ENCODE results near the gene LRRC74B. TPM values are rescaled to one million over a fixed set of nuclear protein-coding genes. Genes with fewer than 3 reads are reported as not detected.

The LRRC74B gene
- total RNA-seq, 1 donor from 2014 or later: not detected

GRCh38 chr22:21077884-21078508 is 32.2 kb downstream of the LRRC74B start:
- Mint-ChIP-seq H3K36me3 (ENCODE audit: low read depth) (no peaks in the 10 kb centered on the region), H3K27me3 (ENCODE audit: low read depth) (no peaks in the 10 kb centered on the region), H3K9me3 (ENCODE audit: low read depth) (no peaks in the 10 kb centered on the region), H3K4me1 (ENCODE audit: low read depth) (peaks cover 3% of the 10 kb centered on the region), H3K27ac (ENCODE audit: unreplicated experiment) (no peak overlapping the region), H3K4me3 (ENCODE audit: unreplicated experiment) (no peak overlapping the region)
- no peak for TF ChIP-seq CTCF (IDR thresholded peaks at IDR 0.05)
- DNase-seq (ENCODE audit: low spot score): peak; percentile 51

- no peaks in the 10 kb centered on the region for H3K9me3 Mint-ChIP-seq (ENCODE audit: low read depth)
- H3K27me3 Mint-ChIP-seq (ENCODE audit: low read depth): no peaks in the 10 kb centered on the region
- H3K27ac Mint-ChIP-seq (ENCODE audit: unreplicated experiment): no peak overlapping the region
- no peak for TF ChIP-seq CTCF (IDR thresholded peaks at IDR 0.05)
- peaks cover 2% of the 10 kb centered on the region for H3K4me1 Mint-ChIP-seq (ENCODE audit: low read depth)
- H3K36me3 Mint-ChIP-seq (ENCODE audit: low read depth): no peaks in the 10 kb centered on the region
- DNase-seq (ENCODE audit: low spot score): no peak
- H3K4me3 Mint-ChIP-seq (ENCODE audit: unreplicated experiment): no peak overlapping the region
These were observed 33.2 kb downstream of the LRRC74B start for GRCh38 chr22:21078916-21079315.

GRCh38 chr22:21079493-21079892 is 33.7 kb downstream of the LRRC74B start:
- H3K36me3 Mint-ChIP-seq (ENCODE audit: low read depth): no peaks in the 10 kb centered on the region
- no peaks in the 10 kb centered on the region for H3K4me1 Mint-ChIP-seq (ENCODE audit: low read depth)
- no peaks in the 10 kb centered on the region for H3K9me3 Mint-ChIP-seq (ENCODE audit: low read depth)
- no peak for TF ChIP-seq CTCF (IDR thresholded peaks at IDR 0.05)
- H3K4me3 Mint-ChIP-seq (ENCODE audit: unreplicated experiment): no peak overlapping the region
- no peak overlapping the region for H3K27ac Mint-ChIP-seq (ENCODE audit: unreplicated experiment)
- no peaks in the 10 kb centered on the region for H3K27me3 Mint-ChIP-seq (ENCODE audit: low read depth)
- no peak for DNase-seq (ENCODE audit: low spot score)

- no peaks in the 10 kb centered on the region for H3K4me1 Mint-ChIP-seq (ENCODE audit: low read depth)
- no peak overlapping the region for H3K4me3 Mint-ChIP-seq (ENCODE audit: unreplicated experiment)
- H3K27ac Mint-ChIP-seq (ENCODE audit: unreplicated experiment): no peak overlapping the region
- DNase-seq (ENCODE audit: low spot score): peak; percentile 66
- no peaks in the 10 kb centered on the region for H3K9me3 Mint-ChIP-seq (ENCODE audit: low read depth)
- no peaks in the 10 kb centered on the region for H3K36me3 Mint-ChIP-seq (ENCODE audit: low read depth)
- no peak for TF ChIP-seq CTCF (IDR thresholded peaks at IDR 0.05)
- no peaks in the 10 kb centered on the region for H3K27me3 Mint-ChIP-seq (ENCODE audit: low read depth)
These were observed 34.8 kb downstream of the LRRC74B start for GRCh38 chr22:21080435-21081137.

GRCh38 chr22:21082248-21082647 is 36.5 kb downstream of the LRRC74B start:
- Mint-ChIP-seq H3K27ac (ENCODE audit: unreplicated experiment) (no peak overlapping the region), H3K4me1 (ENCODE audit: low read depth) (no peaks in the 10 kb centered on the region), H3K9me3 (ENCODE audit: low read depth) (no peaks in the 10 kb centered on the region), H3K36me3 (ENCODE audit: low read depth) (no peaks in the 10 kb centered on the region), H3K4me3 (ENCODE audit: unreplicated experiment) (no peak overlapping the region), H3K27me3 (ENCODE audit: low read depth) (peaks cover 1% of the 10 kb centered on the region)
- TF ChIP-seq CTCF (IDR thresholded peaks at IDR 0.05): no peak
- DNase-seq (ENCODE audit: low spot score): no peak

Measured in chondrocyte (in vitro differentiated cells).